H9 (cell line): ENCODE data around the gene CCDC78. TPM values are rescaled to one million over a fixed set of nuclear protein-coding genes. Genes with fewer than 3 reads are reported as not detected.

Source experiments
- DNase-seq: peaks from one replicate; pipeline ENCODE4 v3.0.0-alpha.2; 2017
- H2AFZ ChIP-seq: one replicate; pipeline ENCODE4 v1.6.1; 2013; ENCODE audit warnings: mild to moderate bottlenecking, low read length, control low read depth, moderate library complexity
- H2AK5ac ChIP-seq: 2 replicates; pipeline ENCODE4 v1.6.1; 2013; ENCODE audit warnings: low read length, control low read depth, mixed read lengths; ENCODE audit not compliant: insufficient read length
- H2BK120ac ChIP-seq: one replicate; pipeline ENCODE4 v1.6.1; 2013; ENCODE audit warnings: low read depth, mild to moderate bottlenecking, low read length, control low read depth, inconsistent platforms; ENCODE audit not compliant: poor library complexity, severe bottlenecking
- H2BK12ac ChIP-seq: 2 replicates; pipeline ENCODE4 v1.6.1; 2013; ENCODE audit warnings: low read length, control low read depth, mixed read lengths, low read depth; ENCODE audit not compliant: insufficient read length
- H2BK15ac ChIP-seq: 2 replicates; pipeline ENCODE4 v1.6.1; 2013; ENCODE audit warnings: low read depth, low read length, control low read depth
- H2BK20ac ChIP-seq: one replicate; pipeline ENCODE4 v1.6.1; 2013; ENCODE audit warnings: low read depth, mild to moderate bottlenecking, low read length, control low read depth, inconsistent platforms; ENCODE audit not compliant: poor library complexity, severe bottlenecking
- H2BK5ac ChIP-seq: 2 replicates; pipeline ENCODE4 v1.6.1; 2013; ENCODE audit warnings: low read length, control low read depth, mixed read lengths; ENCODE audit not compliant: insufficient read length
- H3K14ac ChIP-seq: 2 replicates; pipeline ENCODE4 v1.6.1; 2013; ENCODE audit warnings: low read length, control low read depth; ENCODE audit not compliant: insufficient read depth
- H3K18ac ChIP-seq: 2 replicates; pipeline ENCODE4 v1.6.1; 2013; ENCODE audit warnings: low read depth, mild to moderate bottlenecking, mixed read lengths, low read length, control low read depth; ENCODE audit not compliant: insufficient read length
- H3K23ac ChIP-seq: 2 replicates; pipeline ENCODE4 v1.6.1; 2013; ENCODE audit warnings: low read length, control low read depth, mixed read lengths, low read depth; ENCODE audit not compliant: insufficient read length
- H3K23me2 ChIP-seq: 2 replicates; pipeline ENCODE4 v1.6.1; 2013; ENCODE audit warnings: low read depth, mild to moderate bottlenecking, mixed read lengths, low read length, control low read depth; ENCODE audit not compliant: insufficient read length, poor library complexity, severe bottlenecking
- H3K27ac ChIP-seq: 2 replicates; pipeline ENCODE4 v1.5.1; 2013; ENCODE audit warnings: low read length, control low read depth, mixed read lengths, low read depth; ENCODE audit not compliant: insufficient read length
- H3K27me3 ChIP-seq: 2 replicates; pipeline ENCODE4 v1.6.1; 2013; ENCODE audit warnings: low read length, control low read depth, inconsistent platforms; ENCODE audit not compliant: insufficient read depth
- H3K4ac ChIP-seq: 2 replicates; pipeline ENCODE4 v1.6.1; 2013; ENCODE audit warnings: low read depth, mild to moderate bottlenecking, control low read depth, inconsistent platforms, low read length, moderate library complexity
- H3K4me1 ChIP-seq: 2 replicates; pipeline ENCODE4 v1.6.1; 2013; ENCODE audit warnings: low read length, control low read depth, inconsistent platforms; ENCODE audit not compliant: insufficient read depth
- H3K4me2 ChIP-seq: 2 replicates; pipeline ENCODE4 v1.6.1; 2013; ENCODE audit warnings: low read length, control low read depth, mixed read lengths; ENCODE audit not compliant: insufficient read length, insufficient read depth
- H3K56ac ChIP-seq: 2 replicates; pipeline ENCODE4 v1.6.1; 2013; ENCODE audit warnings: low read depth, mild to moderate bottlenecking, mixed read lengths, low read length, control low read depth; ENCODE audit not compliant: insufficient read length
- H3K79me1 ChIP-seq: 2 replicates; pipeline ENCODE4 v1.6.1; 2013; ENCODE audit warnings: low read depth, mild to moderate bottlenecking, moderate library complexity, low read length, control low read depth, inconsistent platforms; ENCODE audit not compliant: insufficient read depth, poor library complexity, severe bottlenecking
- H3K79me2 ChIP-seq: 2 replicates; pipeline ENCODE4 v1.6.1; 2013; ENCODE audit warnings: low read length, control low read depth, inconsistent platforms; ENCODE audit not compliant: insufficient read depth
- H3K9ac ChIP-seq: 2 replicates; pipeline ENCODE4 v1.6.1; 2013; ENCODE audit warnings: low read length, control low read depth, mixed read lengths; ENCODE audit not compliant: insufficient read length; ENCODE audit errors: extremely low read depth
- H3K9me3 ChIP-seq: one replicate; pipeline ENCODE4 v1.6.1; 2013; ENCODE audit warnings: low read depth, low read length, inconsistent platforms; ENCODE audit not compliant: control insufficient read depth
- H3T11ph ChIP-seq: one replicate; pipeline ENCODE4 v1.6.1; 2013; ENCODE audit warnings: mild to moderate bottlenecking, low read length, control low read depth, inconsistent platforms
- H4K20me1 ChIP-seq: one replicate; pipeline ENCODE4 v1.6.1; 2013; ENCODE audit not compliant: control insufficient read depth, insufficient read length, insufficient read depth
- H4K5ac ChIP-seq: 2 replicates; pipeline ENCODE4 v1.6.1; 2013; ENCODE audit warnings: low read depth, mild to moderate bottlenecking, mixed read lengths, low read length, control low read depth; ENCODE audit not compliant: insufficient read length
- H4K8ac ChIP-seq: replicated peaks from 2 replicates; pipeline ENCODE4 v1.6.1; 2013; ENCODE audit warnings: low read length, control low read depth, mixed read lengths, low read depth; ENCODE audit not compliant: insufficient read length
- H4K91ac ChIP-seq: 2 replicates; pipeline ENCODE4 v1.6.1; 2013; ENCODE audit warnings: low read depth, mild to moderate bottlenecking, moderate library complexity, mixed read lengths, low read length, control low read depth; ENCODE audit not compliant: insufficient read length
- H3K27ac Mint-ChIP-seq, 3 experiments: 2 replicates in 2 of 3; 3 replicates in 1 of 3; pipeline ENCODE4 v1.8.0; 2020 to 2021; ENCODE audit warnings: mixed read lengths in 3 of 3, mild to moderate bottlenecking in 1 of 3, moderate library complexity in 1 of 3
- H3K27me3 Mint-ChIP-seq: 2 replicates; pipeline ENCODE4 v1.8.0; 2021; ENCODE audit warnings: low read depth, mild to moderate bottlenecking, moderate library complexity, mixed read lengths
- H3K36me3 Mint-ChIP-seq, 3 experiments: 2 replicates in 2 of 3; 3 replicates in 1 of 3; pipeline ENCODE4 v1.8.0; 2020 to 2021; ENCODE audit warnings: low read depth in 3 of 3, mixed read lengths in 3 of 3; ENCODE audit not compliant: insufficient read depth in 1 of 3
- H3K4me1 Mint-ChIP-seq, 2 experiments: 2 replicates each; pipeline ENCODE4 v1.8.0; 2020; ENCODE audit warnings: mixed read lengths in 2 of 2
- H3K4me3 Mint-ChIP-seq, 2 experiments: 2 replicates in 1 of 2; 3 replicates in 1 of 2; pipeline ENCODE4 v1.8.0; 2020 to 2021; ENCODE audit warnings: mild to moderate bottlenecking in 2 of 2, mixed read lengths in 2 of 2, moderate library complexity in 1 of 2
- H3K9me3 Mint-ChIP-seq, 2 experiments: 2 replicates in 1 of 2; 3 replicates in 1 of 2; pipeline ENCODE4 v1.8.0; 2020; ENCODE audit warnings: mild to moderate bottlenecking in 2 of 2, mixed read lengths in 2 of 2, moderate library complexity in 1 of 2
- CTCF ChIP-seq: fragments of 200-600 bp; sonication (generic); conservative IDR thresholded peaks from 3 replicates; pipeline ENCODE4 v1.8.0; 2021; ENCODE audit warnings: antibody characterized with exemption, mild to moderate bottlenecking
- WGBS: extraction: QIAGEN DNeasy Blood & Tissue Kit; methylation state at CpG from one replicate; pipeline ENCODE4 v1.1.7; 2013; ENCODE audit warnings: missing lambda C conversion rate, low lambda C conversion rate, mixed read lengths; ENCODE audit not compliant: insufficient read length; ENCODE audit errors: extremely low coverage; 5-methylcytosine and 5-hydroxymethylcytosine counted together
- total RNA-seq: library from RNA; stranded (reverse); gene quantifications from 2 replicates; pipeline ENCODE4 v1.2.1, GENCODE V29; 2021

CCDC78 gene
- total RNA-seq, 1 experiment from 2014 or later, result 12.1 TPM

- H3K4ac ChIP-seq, result no peak overlapping the region
- H3K36me3 Mint-ChIP-seq, result peaks cover 0 to 5% (median 3%) of the 10 kb centered on the region in 3 experiments; a peak in 1 of 7 replicates
- H3K4me3 Mint-ChIP-seq, result no peak overlapping the region
- TF ChIP-seq CTCF, result no peak
- no peak overlapping the region for H3K27ac Mint-ChIP-seq
- no peak for DNase-seq
- H3K56ac ChIP-seq, result no peak overlapping the region
- no peaks in the 10 kb centered on the region for H3K79me2 ChIP-seq
- H3K9me3 ChIP-seq, result no peaks in the 10 kb centered on the region
- no peak overlapping the region for H3K23ac ChIP-seq
- H2AFZ ChIP-seq, result no peak overlapping the region
- H3K79me1 ChIP-seq, result no peaks in the 10 kb centered on the region
- H3K23me2 ChIP-seq, result peaks cover 13% of the 10 kb centered on the region
- H3K4me1 Mint-ChIP-seq, result peaks cover 3 to 4% of the 10 kb centered on the region in 2 experiments
- no peak overlapping the region for H3K14ac ChIP-seq
- H3K4me1 ChIP-seq, result no peaks in the 10 kb centered on the region
- no peak overlapping the region for H4K8ac ChIP-seq
- no peak overlapping the region for H4K5ac ChIP-seq
- no peak overlapping the region for H2BK5ac ChIP-seq
- no peak overlapping the region for H3T11ph ChIP-seq
- H2BK15ac ChIP-seq, result no peak overlapping the region
- peaks cover 14% of the 10 kb centered on the region for H3K27me3 Mint-ChIP-seq
- no peak overlapping the region for H2BK120ac ChIP-seq
- no peaks in the 10 kb centered on the region for H3K27me3 ChIP-seq
- H3K9ac ChIP-seq, result no peak overlapping the region
- no peak overlapping the region for H2BK20ac ChIP-seq
- no peaks in the 10 kb centered on the region for H3K9me3 Mint-ChIP-seq
- no CpG with 5 or more reads among the region's 7 CpGs for WGBS
- H3K27ac ChIP-seq, result no peak overlapping the region
- no peak overlapping the region for H2AK5ac ChIP-seq
- H2BK12ac ChIP-seq, result no peak overlapping the region
- no peak overlapping the region for H3K18ac ChIP-seq
- H3K4me2 ChIP-seq, result no peak overlapping the region
- H4K91ac ChIP-seq, result no peak overlapping the region
- H4K20me1 ChIP-seq, result no peaks in the 10 kb centered on the region
Observed at GRCh38 chr16:725041-725376, 1.2 kb downstream of the CCDC78 start.
